Endothelial cell of hepatic sinusoid (primary cell): Measurements from ENCODE around the gene RAB7A.
"Not testable (repeated sequence)": the region's sequence is repeated elsewhere in the genome, so short reads cannot be mapped to it uniquely, and the experiment has no call there.

Source experiments
- in situ Hi-C: cut with HindIII; loops from 2 replicates; pipeline ENCODE4 v1.10.0; 2017; ENCODE audit warnings: low sequenced_read_pairs

RAB7A gene

GRCh38 chr3:128709506-128710210 lies 16.3 kb upstream of the RAB7A start:
- in situ Hi-C loops, result no loop called here

- in situ Hi-C loops, result no loop called here
These were observed 15.1 kb upstream of the RAB7A start for GRCh38 chr3:128710816-128711433.

- in situ Hi-C loops, result no loop called here
These were observed 13.1 kb upstream of the RAB7A start for GRCh38 chr3:128712848-128713247.

DNA sequence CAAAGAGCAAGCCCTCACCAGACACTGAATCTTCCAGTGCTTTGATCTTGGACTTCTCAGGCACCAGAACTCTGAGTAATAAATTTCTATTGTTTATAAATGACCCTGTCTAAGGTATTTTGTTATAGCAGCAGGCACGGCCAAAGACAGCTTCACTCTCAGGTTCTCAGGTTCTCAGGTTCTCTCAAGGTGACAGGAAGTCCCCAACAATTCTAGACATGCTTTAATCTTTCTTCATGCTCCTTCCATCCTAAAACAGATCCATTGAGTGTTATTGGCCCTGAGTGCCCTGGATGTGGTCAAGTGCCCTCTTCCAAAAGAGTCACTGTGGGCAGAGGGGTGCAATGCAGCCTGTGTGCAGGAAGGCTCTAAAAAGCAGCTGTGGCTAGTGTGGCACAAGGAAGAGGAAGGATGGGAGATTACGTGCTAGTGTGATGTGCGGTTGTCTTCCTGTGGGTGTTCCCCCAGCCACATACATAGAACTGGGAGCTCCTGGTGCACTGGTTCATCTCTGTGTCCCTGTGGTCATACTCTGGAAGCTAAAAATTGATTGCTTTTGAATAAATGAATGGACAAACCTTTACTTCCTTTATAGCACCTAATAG lies 11.0 kb upstream of the RAB7A start:
- in situ Hi-C loops, result no loop called here

GRCh38 chr3:128718892-128719291 lies 7.1 kb upstream of the RAB7A start:
- in situ Hi-C loops, result not testable (repeated sequence)

DNA sequence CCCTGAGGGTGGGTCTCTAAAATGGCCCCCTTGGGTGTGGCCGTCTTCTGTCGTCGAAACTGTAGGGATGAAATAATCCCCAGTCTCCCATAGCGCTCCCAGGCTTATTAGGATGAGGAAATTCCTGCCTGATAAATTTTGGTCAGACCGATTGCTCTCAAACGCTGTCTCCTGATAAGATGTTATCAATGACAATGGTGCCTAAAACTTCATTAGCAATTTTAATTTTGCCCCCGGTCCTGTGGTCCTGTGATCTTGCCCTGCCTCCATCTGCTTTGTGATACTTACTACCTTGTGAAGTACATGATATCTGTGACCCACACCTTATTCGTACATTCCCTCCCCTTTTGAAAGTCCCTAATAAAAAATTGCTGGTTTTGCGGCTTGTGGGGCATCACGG lies 5.1 kb upstream of the RAB7A start:
- in situ Hi-C loops, result no loop called here

DNA sequence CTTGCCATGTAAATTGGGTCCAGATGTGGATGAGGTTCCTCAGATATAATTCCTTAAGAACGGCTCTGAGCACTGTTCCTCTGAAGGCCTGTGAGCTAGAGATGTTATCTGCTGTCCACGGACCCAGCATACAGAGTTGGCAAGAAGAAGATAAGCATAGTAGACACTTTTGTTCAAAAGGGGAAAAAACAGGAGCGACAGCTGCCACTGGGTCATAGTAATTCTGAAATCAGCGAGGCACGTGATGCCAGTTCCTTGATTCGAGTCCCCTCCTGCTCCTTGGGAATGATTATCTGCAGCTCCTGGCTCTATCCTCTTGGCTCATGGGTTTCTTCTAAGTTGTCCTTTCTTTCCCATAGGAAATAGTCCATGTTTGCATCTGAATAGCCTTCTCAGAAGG lies 2.5 kb upstream of the RAB7A start:
- in situ Hi-C loops, result no loop called here

- in situ Hi-C loops, result loop anchor here (5.0 kb wide), 1 partner anchor 72 kb away; no protein-coding TSS in a partner anchor
These were observed 398 bp upstream of the RAB7A start for GRCh38 chr3:128725547-128726022.

DNA sequence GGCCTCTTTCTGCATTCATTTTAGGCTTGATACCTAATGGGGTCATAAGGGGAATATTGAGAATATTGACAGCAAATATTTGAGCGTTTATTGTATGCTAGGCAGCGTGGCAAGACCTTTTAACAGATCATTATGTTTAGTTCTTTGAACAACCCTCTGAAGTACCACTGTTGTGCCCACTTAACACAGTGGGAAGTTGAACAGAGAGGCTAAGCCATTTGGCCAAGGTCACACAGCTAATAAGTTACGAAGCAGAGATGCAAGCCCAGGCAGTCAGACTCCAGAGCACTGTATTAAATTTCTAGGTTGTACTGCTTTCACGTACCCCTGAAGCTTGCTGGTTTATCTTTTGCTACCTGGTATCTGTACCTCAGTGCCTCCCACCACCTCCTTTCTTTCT lies 1.1 kb downstream of the RAB7A start:
- in situ Hi-C loops, result loop anchor here (5.0 kb wide), 1 partner anchor 70 kb away; no protein-coding TSS in a partner anchor

GRCh38 chr3:128727485-128727884 lies 1.5 kb downstream of the RAB7A start:
- in situ Hi-C loops, result loop anchor here (5.0 kb wide), 1 partner anchor 70 kb away; no protein-coding TSS in a partner anchor

DNA sequence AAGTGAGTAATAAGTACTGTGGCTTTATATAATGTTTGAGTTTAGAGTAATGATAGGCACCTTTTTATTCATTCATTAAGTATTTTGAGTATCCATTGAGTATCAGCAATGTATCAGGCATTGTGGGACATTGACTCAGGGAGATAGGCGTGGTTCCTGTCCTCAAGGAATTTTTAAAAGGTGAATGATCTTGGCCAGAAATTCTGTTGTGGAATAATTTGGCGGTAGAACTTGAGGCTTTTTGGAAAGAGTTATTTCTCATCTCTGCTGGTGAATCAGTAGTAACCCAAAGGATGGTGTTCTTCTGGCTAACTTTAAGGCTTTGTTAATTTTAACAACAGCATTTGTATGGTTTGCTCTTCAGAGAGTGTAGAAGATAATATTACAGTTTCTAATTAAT lies 2.0 kb downstream of the RAB7A start:
- in situ Hi-C loops, result loop anchor here (5.0 kb wide), 1 partner anchor 69 kb away; no protein-coding TSS in a partner anchor

GRCh38 chr3:128728521-128728920 lies 2.5 kb downstream of the RAB7A start:
- in situ Hi-C loops, result loop anchor here (5.0 kb wide), 1 partner anchor 69 kb away; no protein-coding TSS in a partner anchor

- in situ Hi-C loops, result no loop called here
These were observed 4.5 kb downstream of the RAB7A start for GRCh38 chr3:128730471-128730870.

DNA sequence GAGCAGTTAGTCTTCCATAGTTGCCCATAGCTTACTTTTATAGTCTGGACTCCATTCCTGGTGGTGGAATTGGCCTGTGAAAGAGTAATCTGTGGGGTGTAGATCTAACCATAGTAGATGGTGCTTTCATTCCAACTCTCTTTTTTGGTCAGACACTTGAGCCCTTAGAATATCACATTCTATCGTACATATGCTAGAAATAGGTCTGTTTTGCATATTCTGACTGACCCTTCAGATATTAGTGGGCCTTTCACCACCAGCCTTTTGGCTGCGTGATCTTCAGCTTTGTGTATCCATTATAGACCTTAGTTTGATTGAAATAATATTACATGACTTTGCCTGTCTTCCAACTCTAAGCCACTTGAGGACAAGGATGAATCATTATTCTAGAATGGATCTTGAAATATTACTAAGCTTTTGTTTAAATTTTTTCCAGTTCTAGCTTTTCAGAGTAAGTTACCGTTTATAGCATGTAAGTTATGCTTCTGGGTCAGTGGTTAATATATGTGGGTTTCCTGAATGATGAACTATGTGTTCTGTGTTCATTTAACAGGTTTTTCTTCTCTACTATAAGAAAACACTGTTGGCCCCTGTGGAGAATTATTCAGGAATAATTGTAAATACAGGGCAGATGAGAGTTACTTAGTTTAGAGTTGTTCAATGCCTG lies 8.7 kb downstream of the RAB7A start:
- in situ Hi-C loops, result no loop called here

DNA sequence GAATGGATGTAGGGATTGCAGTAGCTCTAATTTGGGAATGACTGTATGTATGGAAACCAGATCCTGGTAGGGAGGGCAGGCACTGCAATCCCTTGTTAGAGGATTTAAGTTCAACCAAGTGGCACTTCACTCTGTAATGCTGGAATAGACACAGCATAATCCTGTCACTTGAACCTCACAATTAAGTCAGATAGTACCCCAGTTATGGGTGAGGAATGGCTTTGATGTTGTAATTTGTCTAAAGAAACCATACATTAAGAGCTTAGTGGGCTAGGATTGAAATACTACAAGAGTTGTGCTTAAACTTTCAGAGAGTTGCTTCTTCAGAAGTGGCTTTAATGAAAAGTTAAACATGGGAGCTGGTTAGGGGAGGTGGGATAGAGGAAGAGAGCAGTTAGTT lies 9.3 kb downstream of the RAB7A start:
- in situ Hi-C loops, result no loop called here

DNA sequence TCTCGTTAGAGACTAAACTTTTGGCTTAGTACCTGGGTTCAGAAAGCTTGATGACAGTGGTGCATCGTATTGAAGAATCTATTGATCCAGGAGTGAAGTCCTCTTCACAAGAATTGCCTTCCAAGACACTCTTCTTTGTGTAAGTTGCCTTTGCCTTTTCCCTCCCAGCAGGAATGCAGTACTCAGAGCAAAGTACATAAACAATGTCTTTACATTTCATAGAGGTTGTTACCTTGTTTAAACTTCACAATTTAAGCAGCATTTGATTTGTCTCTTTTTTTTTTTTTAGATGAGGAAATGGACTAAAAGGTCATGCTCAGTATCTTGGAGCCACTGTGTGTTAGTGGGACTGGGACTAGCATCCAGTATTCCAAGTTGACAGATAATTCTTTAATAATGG lies 9.9 kb downstream of the RAB7A start:
- in situ Hi-C loops, result no loop called here

DNA sequence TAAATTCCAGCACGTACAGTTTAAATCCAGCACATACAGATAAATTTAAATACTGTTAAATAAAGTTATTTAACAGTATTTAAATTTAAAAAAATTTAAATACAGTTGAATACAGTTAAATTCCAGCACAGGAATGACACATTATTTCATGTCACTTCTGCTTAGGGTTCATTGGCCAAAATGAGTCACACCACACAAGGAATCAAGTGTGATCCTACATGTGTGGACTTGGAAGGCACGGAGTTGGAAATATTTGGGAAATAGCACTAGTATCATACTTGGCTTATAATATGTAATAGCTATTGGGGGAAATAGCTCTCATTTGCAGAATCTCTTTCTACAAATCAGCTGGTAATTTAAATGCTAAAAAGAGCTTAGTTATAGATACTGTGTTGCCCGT lies 10.6 kb downstream of the RAB7A start:
- in situ Hi-C loops, result no loop called here

DNA sequence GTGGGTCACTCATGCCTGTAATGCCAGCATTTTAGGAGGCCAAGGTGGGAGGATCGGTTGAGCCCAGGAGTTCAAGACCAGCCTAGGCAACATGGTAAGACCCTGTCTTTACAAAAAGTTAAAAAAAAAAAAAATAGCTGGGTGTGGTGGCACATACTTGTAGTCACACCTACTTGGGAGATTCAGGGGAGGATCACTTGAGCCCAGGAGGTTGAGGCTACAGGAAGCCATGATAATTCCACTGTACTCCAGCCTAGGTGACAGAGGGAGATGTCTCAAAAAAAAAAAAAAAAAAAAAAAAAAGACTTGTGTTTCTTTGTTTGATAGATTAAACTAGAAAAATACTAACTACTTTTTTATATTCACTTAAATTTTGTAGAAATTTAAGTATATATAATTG lies 14.6 kb downstream of the RAB7A start:
- in situ Hi-C loops, result no loop called here

DNA sequence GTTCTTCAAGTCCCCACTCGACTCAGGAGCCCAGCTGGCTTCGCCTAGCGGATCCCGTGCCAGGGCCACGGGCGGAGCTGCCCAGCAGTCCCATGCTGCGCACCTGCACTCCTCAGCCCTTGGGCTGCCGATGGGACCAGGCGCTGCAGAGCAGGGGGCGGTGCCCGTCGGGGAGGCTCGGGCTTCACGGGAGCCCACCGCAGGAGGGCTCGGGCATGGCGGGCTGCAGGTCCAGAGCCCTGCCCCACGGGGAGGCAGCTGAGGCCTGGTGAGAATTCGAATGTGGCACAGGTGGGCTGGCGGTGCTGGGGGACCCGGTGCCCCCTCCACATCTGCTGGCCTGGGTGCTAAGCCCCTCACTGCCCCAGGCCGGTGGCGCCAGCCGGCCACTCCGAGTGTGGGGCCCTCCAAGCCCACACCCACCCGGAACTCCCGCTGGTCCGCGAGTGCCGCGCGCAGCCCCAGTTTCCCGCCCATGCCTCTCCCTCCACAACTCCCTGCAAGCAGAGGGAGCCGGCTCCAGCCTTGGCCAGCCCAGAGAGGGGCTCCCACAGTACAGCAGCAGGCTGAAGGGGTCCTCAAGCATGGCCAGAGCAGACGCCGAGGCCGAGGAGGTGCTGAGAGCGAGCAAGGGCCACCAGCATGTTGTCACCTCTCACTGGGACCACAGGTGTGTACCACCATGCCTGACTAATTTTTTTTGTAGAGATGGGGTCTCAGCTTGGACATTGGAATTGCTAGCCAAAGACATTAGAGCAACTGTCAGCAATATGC lies 17.0 kb downstream of the RAB7A start:
- in situ Hi-C loops, result no loop called here

DNA sequence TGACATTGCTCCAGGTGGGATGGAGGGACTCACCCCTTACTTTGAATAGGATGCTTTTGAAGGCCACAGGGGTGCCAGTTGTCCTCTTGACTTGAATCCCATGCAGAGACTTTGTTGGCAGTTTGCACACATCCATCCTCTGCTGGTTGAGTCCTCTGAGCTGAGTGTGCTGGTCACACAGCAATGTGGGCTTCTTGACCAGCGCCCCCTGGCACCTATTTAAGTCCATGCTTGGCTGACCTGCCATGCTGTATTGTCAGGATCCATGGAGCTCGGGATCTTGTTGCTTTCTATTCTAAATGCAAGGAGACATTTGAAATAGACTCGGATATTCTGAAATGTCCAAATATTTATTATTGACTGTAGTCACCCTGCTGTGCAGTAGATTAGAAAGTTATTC lies 19.8 kb downstream of the RAB7A start:
- in situ Hi-C loops, result no loop called here

DNA sequence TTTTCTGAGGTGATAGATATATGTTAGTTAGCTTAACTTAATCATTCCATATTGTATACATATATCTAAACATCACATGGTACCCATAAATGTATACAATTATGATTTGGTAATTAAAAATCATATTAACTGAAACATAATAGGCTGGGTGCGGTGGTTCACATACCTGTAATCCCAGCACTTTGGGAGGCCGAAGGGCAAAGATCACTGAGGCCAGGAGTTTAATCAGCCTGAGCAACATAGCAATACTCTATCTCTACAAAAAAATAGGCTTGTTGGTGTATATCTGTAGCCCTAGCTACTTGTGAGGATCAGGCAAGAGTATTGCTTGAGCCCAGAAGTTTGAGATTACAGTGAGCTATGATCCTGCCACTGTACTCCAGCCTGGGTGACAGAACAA lies 20.9 kb downstream of the RAB7A start:
- in situ Hi-C loops, result no loop called here
